Neural progenitor cell (in vitro differentiated cells): ENCODE measurements around the gene ACSBG1.

Source experiments
- CTCF ChIP-seq: fragments of 200-600 bp; sonication (generic); IDR thresholded peaks from 2 replicates; pipeline ENCODE4 v1.5.1; 2017; ENCODE audit warnings: antibody characterized with exemption, mild to moderate bottlenecking
- EZH2phosphoT487 ChIP-seq: fragments of 200-600 bp; sonication (generic); IDR thresholded peaks from 2 replicates; pipeline ENCODE4 v1.6.1; 2017; ENCODE audit warnings: antibody characterized with exemption

DNA sequence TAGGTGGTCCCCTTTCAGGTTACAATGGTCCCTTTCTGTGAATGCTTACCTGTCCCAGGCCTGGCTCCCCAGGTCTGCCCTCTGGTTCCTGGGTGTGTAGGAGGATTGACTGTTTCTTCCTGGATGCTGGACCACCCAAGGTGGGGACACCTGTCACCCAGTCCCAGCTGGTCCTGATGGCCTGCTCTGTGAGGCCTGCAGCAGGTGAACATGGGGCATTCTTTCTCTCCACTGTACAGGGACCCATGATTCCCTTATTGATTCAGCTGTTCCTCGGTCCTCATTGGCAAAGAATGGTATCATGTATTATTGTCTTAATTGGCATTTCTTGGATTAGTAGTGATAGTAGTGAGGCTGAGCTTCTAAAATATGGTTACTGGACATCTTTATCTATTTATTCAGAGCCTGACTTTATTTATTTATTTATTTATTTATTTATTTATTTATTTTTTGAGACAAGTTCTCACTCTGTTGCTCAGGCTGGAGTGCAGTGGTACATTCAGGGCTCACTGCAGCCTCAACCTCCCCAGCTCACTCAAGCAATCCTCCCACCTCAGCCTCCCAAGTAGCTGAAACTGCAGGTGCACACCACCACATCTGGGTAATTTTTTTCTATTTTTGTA lies 21.2 kb upstream of the ACSBG1 start:
- no peak for TF ChIP-seq CTCF
- no peak for TF ChIP-seq EZH2phosphoT487
